ENCODE measurements around the gene FBLN2. TPM values are rescaled to one million over a fixed set of nuclear protein-coding genes. Genes with fewer than 3 reads are reported as not detected.

The FBLN2 gene
- total and polyA plus RNA-seq, 4 donors: 1.3 to 9.1 (median 4.3) TPM

GRCh38 chr3:13669457-13669856, 120.5 kb downstream of the FBLN2 start:
- Histone ChIP-seq H3K27ac (ENCODE audit: low read depth in 1 of 2, low read length in 2 of 2) (no peak overlapping the region), H3K27me3 (ENCODE audit: control insufficient read depth in 4 of 4, insufficient read depth in 4 of 4, low read length in 3 of 4) (no peaks in the 10 kb centered on the region), H3K4me3 (ENCODE audit: low read depth in 1 of 3, low read length in 3 of 3) (no peak overlapping the region), H3K9me3 (ENCODE audit: control insufficient read depth in 4 of 4, low read length in 3 of 4) (no peaks in the 10 kb centered on the region), H3K9ac (ENCODE audit: low read depth in 1 of 2, low read length in 2 of 2) (no peak overlapping the region), H3K36me3 (ENCODE audit: control insufficient read depth in 4 of 4, insufficient read depth in 3 of 4, low read depth in 1 of 4, low read length in 3 of 4) (no peaks in the 10 kb centered on the region), H3K4me1 (ENCODE audit: control insufficient read depth in 4 of 4, insufficient read depth in 4 of 4, low read length in 3 of 4) (no peaks in the 10 kb centered on the region)
- DNase-seq (ENCODE audit: low spot score): no peak
- TF ChIP-seq HNF4A (conservative IDR thresholded peaks at IDR 0.05): no peak
- TF ChIP-seq REST (IDR thresholded peaks at IDR 0.05): no peak
- no peak for TF ChIP-seq FOXA2 (IDR thresholded peaks at IDR 0.05)
- TF ChIP-seq YY1 (IDR thresholded peaks at IDR 0.05): no peak
- no peak for TF ChIP-seq RAD21 (IDR thresholded peaks at IDR 0.05)
- TF ChIP-seq MAX (IDR thresholded peaks at IDR 0.05): no peak
- no peak for TF ChIP-seq FOXA1 (IDR thresholded peaks at IDR 0.05)
- TF ChIP-seq ATF3 (IDR thresholded peaks at IDR 0.05): no peak
- WGBS: 56% methylated on average over 1 of the region's 1 CpG

- DNase-seq (ENCODE audit: low spot score): no peak
- H3K27me3 ChIP-seq (ENCODE audit: control insufficient read depth in 4 of 4, insufficient read depth in 4 of 4, low read length in 3 of 4): no peaks in the 10 kb centered on the region
- 86% methylated on average over 4 of the region's 4 CpGs for WGBS
Measured at GRCh38 chr3:13670292-13670691, 121.4 kb downstream of the FBLN2 start.

More at GRCh38 chr3:13670292-13670691, 121.4 kb downstream of the FBLN2 start:
- TF ChIP-seq YY1 (IDR thresholded peaks at IDR 0.05): no peak
- TF ChIP-seq JUND (IDR thresholded peaks at IDR 0.05): no peak
- no peak for TF ChIP-seq CTCF (IDR thresholded peaks at IDR 0.05; ENCODE audit: low read depth, low read length, missing input control)
- TF ChIP-seq ZBTB33 (IDR thresholded peaks at IDR 0.05): no peak
- no peak for TF ChIP-seq RAD21 (IDR thresholded peaks at IDR 0.05)
- no peak for TF ChIP-seq RXRA (IDR thresholded peaks at IDR 0.05)
- TF ChIP-seq HNF4A (conservative IDR thresholded peaks at IDR 0.05): no peak
- TF ChIP-seq FOXA1 (IDR thresholded peaks at IDR 0.05): no peak
- Histone ChIP-seq H3K4me3 (ENCODE audit: low read depth in 1 of 3, low read length in 3 of 3) (no peak overlapping the region), H3K9ac (ENCODE audit: low read depth in 1 of 2, low read length in 2 of 2) (no peak overlapping the region), H3K27ac (ENCODE audit: low read depth in 1 of 2, low read length in 2 of 2) (no peak overlapping the region), H3K36me3 (ENCODE audit: control insufficient read depth in 4 of 4, insufficient read depth in 3 of 4, low read depth in 1 of 4, low read length in 3 of 4) (no peaks in the 10 kb centered on the region), H3K4me1 (ENCODE audit: control insufficient read depth in 4 of 4, insufficient read depth in 4 of 4, low read length in 3 of 4) (no peaks in the 10 kb centered on the region), H3K9me3 (ENCODE audit: control insufficient read depth in 4 of 4, low read length in 3 of 4) (no peaks in the 10 kb centered on the region)
